GM19467 (cell line): ENCODE results near the gene MANSC4.
"Not testable (repeated sequence)": the region's sequence is repeated elsewhere in the genome, so short reads cannot be mapped to it uniquely, and the experiment has no call there.

ENCODE experiments used
- ATAC-seq: cut with Tn5 transposase; IDR thresholded peaks from one replicate; pipeline ENCODE4 v1.9.1; 2021; ENCODE audit warnings: mild to moderate bottlenecking, moderate library complexity; ENCODE audit not compliant: unreplicated experiment

Gene MANSC4

GRCh38 chr12:27756670-27757195 lies 23.3 kb downstream of the MANSC4 start:
- ATAC-seq = no peak

DNA sequence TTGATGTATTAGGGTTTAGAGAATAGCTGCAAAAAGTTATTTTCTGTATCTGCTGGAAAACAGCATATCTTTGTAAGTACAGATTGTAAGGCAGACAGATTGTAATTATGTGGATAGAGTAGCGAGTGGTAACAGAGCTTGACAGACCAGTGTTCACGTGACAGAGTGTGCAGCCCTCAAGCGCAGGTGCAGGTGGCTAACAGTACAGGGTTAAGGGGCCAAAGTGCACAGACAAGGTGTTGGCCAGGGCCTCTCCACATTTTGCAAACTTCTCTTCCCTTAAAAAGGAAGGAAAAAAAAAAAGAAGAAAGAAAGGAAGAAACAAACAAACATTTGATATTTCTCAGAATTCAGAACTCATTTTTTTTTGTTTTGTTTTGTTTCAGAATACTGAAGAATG lies 25.2 kb downstream of the MANSC4 start:
- no peak for ATAC-seq

GRCh38 chr12:27751386-27752047 lies 28.5 kb downstream of the MANSC4 start:
- ATAC-seq = no peak

DNA sequence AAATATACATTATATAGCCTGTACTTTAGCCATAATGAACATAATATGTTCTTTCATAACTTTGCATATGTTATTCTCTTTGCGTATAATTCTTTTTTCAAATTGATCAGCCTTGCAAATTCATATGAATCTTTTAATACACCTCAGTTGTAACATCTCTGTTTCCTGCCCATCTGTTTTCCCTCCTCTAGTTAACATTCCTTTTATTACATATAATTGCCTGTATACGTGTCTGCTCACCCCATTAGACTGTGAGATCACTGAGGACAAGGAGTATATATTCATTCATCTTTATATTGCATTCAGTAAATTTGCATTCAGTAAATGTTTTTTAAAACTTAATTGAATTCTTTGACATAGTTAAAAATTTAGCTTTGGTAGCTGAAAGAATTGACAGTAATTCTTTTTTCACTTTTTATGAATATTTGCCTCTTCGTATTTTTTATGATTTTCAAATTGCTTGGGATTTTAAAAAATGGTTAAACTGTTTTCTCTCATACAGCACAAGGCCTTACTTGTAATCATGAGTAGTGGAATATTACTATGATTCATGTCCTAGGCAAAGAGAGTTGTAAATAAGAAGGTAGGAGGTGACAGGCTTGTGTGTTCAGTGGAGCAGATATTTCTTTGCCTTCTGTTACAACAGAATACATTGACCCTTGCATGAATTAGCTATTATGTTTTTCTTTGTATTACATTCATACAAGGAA lies 32.8 kb downstream of the MANSC4 start:
- no peak for ATAC-seq

- not testable (repeated sequence) for ATAC-seq
Observed at GRCh38 chr12:27745734-27746133, 34.3 kb downstream of the MANSC4 start.

GRCh38 chr12:27743601-27744000 lies 36.4 kb downstream of the MANSC4 start:
- no peak for ATAC-seq

- not testable (repeated sequence) for ATAC-seq
Observed at GRCh38 chr12:27734321-27734720, 45.7 kb downstream of the MANSC4 start.

DNA sequence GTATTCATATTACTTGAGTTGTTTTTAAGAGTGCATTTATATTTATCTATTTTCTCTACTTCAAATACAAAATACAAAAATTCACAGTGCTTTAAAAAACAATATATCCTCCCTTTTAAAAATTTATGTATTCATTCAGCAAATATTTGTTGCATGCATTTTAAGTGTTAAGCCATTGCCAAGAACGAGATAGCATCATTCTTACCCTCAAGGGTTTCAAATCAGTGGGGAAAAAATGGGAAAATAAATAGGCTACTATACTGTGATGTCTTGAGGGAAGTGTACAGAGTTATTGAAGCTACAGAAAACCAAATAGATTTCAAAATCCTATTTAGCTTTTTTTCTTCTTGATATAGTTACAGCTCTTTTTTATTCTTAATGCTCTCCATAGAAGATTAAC lies 46.2 kb downstream of the MANSC4 start:
- no peak for ATAC-seq

GRCh38 chr12:27733052-27733656 lies 46.9 kb downstream of the MANSC4 start:
- ATAC-seq = no peak

GRCh38 chr12:27732281-27732680 lies 47.8 kb downstream of the MANSC4 start:
- ATAC-seq = no peak

DNA sequence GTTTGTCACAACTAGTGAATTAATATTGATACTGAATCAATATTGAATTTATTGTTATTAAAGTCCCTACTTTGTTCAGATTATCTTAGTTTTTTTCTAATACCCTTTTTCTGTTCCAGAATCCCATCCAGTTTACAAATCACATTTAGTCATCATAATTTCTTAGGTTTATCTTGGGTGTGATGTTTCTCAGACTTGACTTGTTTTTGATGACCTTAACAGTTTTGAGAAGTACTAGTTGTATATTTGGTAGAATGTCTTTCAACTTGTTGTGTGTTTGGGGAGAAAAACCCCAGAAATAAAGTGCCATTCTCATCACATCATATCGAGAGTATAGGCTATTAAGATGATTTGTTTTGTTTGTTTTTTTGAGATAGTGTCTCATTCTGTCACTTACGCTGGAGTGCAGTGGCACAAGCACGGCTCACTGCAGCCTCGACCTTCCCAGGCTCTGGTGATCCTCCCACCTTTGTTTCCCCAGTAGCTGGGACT lies 49.9 kb downstream of the MANSC4 start:
- no peak for ATAC-seq

- ATAC-seq = no peak
Observed at GRCh38 chr12:27723212-27723611, 56.8 kb downstream of the MANSC4 start.
